ENCODE measurements around the gene PRKACG.

- TF ChIP-seq CTCF (conservative IDR thresholded peaks at IDR 0.05; ENCODE audit: low read length) (no peak), EZH2phosphoT487 (IDR thresholded peaks at IDR 0.05; ENCODE audit: borderline replicate concordance) (no peak)
Measured at GRCh38 chr9:68983522-68984424, 30.1 kb downstream of the PRKACG start.
